Keratinocyte (primary cell): ENCODE results near the gene RMND5B. TPM values are rescaled to one million over a fixed set of nuclear protein-coding genes. Genes with fewer than 3 reads are reported as not detected.
"Not testable (repeated sequence)": the region's sequence is repeated elsewhere in the genome, so short reads cannot be mapped to it uniquely, and the experiment has no call there.

Experiments
- DNase-seq: peaks from one replicate; pipeline ENCODE4 v3.0.0-alpha.2; 2011; ENCODE audit warnings: low read depth, missing footprints, low spot score
- FAIRE-seq: peaks from 2 replicates; lab custom pipeline; 2011; peaks lifted over from hg19 to GRCh38; lab: Jason Lieb, UNC
- H2AFZ ChIP-seq: 2 replicates; pipeline ENCODE4 v1.6.0; 2012; ENCODE audit warnings: low read length, control low read depth, inconsistent platforms; ENCODE audit not compliant: control insufficient read depth
- H3K27ac ChIP-seq: 2 replicates; pipeline ENCODE4 v1.5.1; 2011; ENCODE audit warnings: low read length; ENCODE audit not compliant: control insufficient read depth, insufficient read depth
- H3K27me3 ChIP-seq: 3 replicates; pipeline ENCODE4 v1.6.0; 2011; ENCODE audit warnings: low read length; ENCODE audit not compliant: control insufficient read depth, insufficient read depth; ENCODE audit errors: extremely low read depth
- H3K36me3 ChIP-seq, 2 experiments: 2 replicates in 1 of 2; 3 replicates in 1 of 2; pipeline ENCODE4 v1.5.1; 2011; ENCODE audit warnings: low read length in 2 of 2, mild to moderate bottlenecking in 1 of 2; ENCODE audit not compliant: control insufficient read depth in 2 of 2, insufficient read depth in 2 of 2; ENCODE audit errors: extremely low read depth in 1 of 2
- H3K4me1 ChIP-seq: 3 replicates; pipeline ENCODE4 v1.5.1; 2011; ENCODE audit warnings: low read length; ENCODE audit not compliant: control insufficient read depth, insufficient read depth; ENCODE audit errors: extremely low read depth
- H3K4me2 ChIP-seq: 3 replicates; pipeline ENCODE4 v1.6.0; 2011; ENCODE audit warnings: low read depth, low read length; ENCODE audit not compliant: control insufficient read depth, insufficient read depth; ENCODE audit errors: extremely low read depth
- H3K4me3 ChIP-seq, 3 experiments: fragments of 200-600 bp in 1 of 3; sonication (generic) in 1 of 3; 2 replicates in 2 of 3; 3 replicates in 1 of 3; pipeline ENCODE4 v1.5.1; 2011 to 2016; ENCODE audit warnings: low read length in 3 of 3, mild to moderate bottlenecking in 3 of 3, control low read depth in 2 of 3, inconsistent platforms in 1 of 3, low read depth in 1 of 3, mixed read lengths in 1 of 3, mixed run types in 1 of 3, moderate library complexity in 1 of 3; ENCODE audit not compliant: control insufficient read depth in 2 of 3, insufficient read depth in 2 of 3; ENCODE audit errors: extremely low read depth in 1 of 3
- H3K79me2 ChIP-seq: 2 replicates; pipeline ENCODE4 v1.6.0; 2012; ENCODE audit warnings: low read length; ENCODE audit not compliant: control insufficient read depth, insufficient read depth
- H3K9ac ChIP-seq: 3 replicates; pipeline ENCODE4 v1.6.0; 2011; ENCODE audit warnings: low read length; ENCODE audit not compliant: control insufficient read depth, insufficient read depth; ENCODE audit errors: extremely low read depth
- H3K9me1 ChIP-seq: 3 replicates; pipeline ENCODE4 v1.6.0; 2011; ENCODE audit warnings: low read length; ENCODE audit not compliant: control insufficient read depth, insufficient read depth; ENCODE audit errors: extremely low read depth
- H3K9me3 ChIP-seq: 2 replicates; pipeline ENCODE4 v1.5.1; 2012; ENCODE audit warnings: low read depth, low read length; ENCODE audit not compliant: control insufficient read depth
- H4K20me1 ChIP-seq: 3 replicates; pipeline ENCODE4 v1.6.0; 2011; ENCODE audit warnings: low read length; ENCODE audit not compliant: control insufficient read depth, insufficient read depth; ENCODE audit errors: extremely low read depth
- CTCF ChIP-seq, 3 experiments: IDR thresholded peaks in 1 of 3; conservative IDR thresholded peaks in 1 of 3; optimal IDR thresholded peaks in 1 of 3; 2 replicates in 2 of 3; 3 replicates in 1 of 3; pipeline versions ENCODE3 to v1.5.1; 2011; ENCODE audit warnings: low read length in 3 of 3, mild to moderate bottlenecking in 3 of 3, moderate library complexity in 2 of 3, control low read depth in 1 of 3, inconsistent platforms in 1 of 3; ENCODE audit not compliant: insufficient read depth in 2 of 3; ENCODE audit errors: extremely low read depth in 1 of 3
- EZH2 ChIP-seq: IDR thresholded peaks from one replicate; pipeline ENCODE4 v1.6.1; 2012; ENCODE audit warnings: inconsistent platforms, mild to moderate bottlenecking, low read length, moderate library complexity
- dilution Hi-C: fragments of 300-500 bp; cut with MboI; formaldehyde crosslinking; loops from one replicate; pipeline ENCODE4 v1.7.0; 2020; ENCODE audit warnings: low sequenced_read_pairs; ENCODE audit not compliant: extremely low pct_ligation_motif_present
- polyA plus RNA-seq, 5 experiments: library from polyadenylated mRNA; depleted of rRNA in 3 of 5; stranded (reverse) in 3 of 5; stranded (forward) in 1 of 5; unstranded in 1 of 5; fragments of >200 nt; gene quantifications; 1 replicate in 1 of 5; 2 replicates in 3 of 5; 3 replicates in 1 of 5; pipeline versions ENCODE4 v1.2.1 to v1.2.3, GENCODE V29; 2011 to 2012; ENCODE audit warnings: missing spikeins in 2 of 5, low read depth in 1 of 5, low replicate concordance in 1 of 5

RMND5B gene
- polyA plus RNA-seq, 1 donor (not counting 4 experiments of a cell fraction or from before 2014, with no cell fraction given), result 15.5 TPM

- Histone ChIP-seq H3K4me1 (peaks cover 14% of the 10 kb centered on the region), H3K36me3 (no peaks in the 10 kb centered on the region), H3K4me2 (no peak overlapping the region), H3K27me3 (peaks cover 8% of the 10 kb centered on the region), H3K4me3 (no peak overlapping the region), H3K9me1 (no peaks in the 10 kb centered on the region), H3K9ac (no peak overlapping the region), H2AFZ (no peak overlapping the region), H3K79me2 (no peaks in the 10 kb centered on the region), H4K20me1 (no peaks in the 10 kb centered on the region), H3K27ac (no peak overlapping the region), H3K9me3 (no peaks in the 10 kb centered on the region)
- peak in 1 of 3 experiments; percentile 50 for TF ChIP-seq CTCF (optimal IDR thresholded peaks at IDR 0.05 in 1 of 3, IDR thresholded peaks at IDR 0.05 in 1 of 3, conservative IDR thresholded peaks at IDR 0.05 in 1 of 3; ENCODE audit: extremely low read depth in 1 of 3, insufficient read depth in 2 of 3, low read length in 3 of 3)
- TF ChIP-seq EZH2, result no peak
- DNase-seq (no peak), FAIRE-seq (no peak)
- dilution Hi-C loops, result no loop called here
These were observed 66.2 kb downstream of the RMND5B start for GRCh38 chr5:178196986-178197385.

DNA sequence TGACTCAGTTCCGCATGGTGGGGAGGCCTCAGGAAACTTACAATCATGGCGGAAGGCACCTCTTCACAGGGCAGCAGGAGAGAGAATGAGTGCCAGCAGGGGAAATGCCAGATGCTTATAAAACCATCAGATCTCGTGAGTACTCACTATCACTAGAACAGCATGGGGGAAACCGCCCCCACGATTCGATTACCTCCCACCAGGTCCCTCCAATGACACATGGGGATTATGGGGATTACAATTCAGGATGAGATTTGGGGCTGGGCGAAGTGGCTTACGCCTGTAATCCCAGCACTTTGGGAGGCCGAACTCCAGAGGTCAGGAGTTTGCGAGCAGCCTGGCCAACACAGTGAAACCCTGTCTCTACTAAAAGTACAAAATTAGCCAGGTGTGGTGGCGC is 67.3 kb downstream of the RMND5B start:
- dilution Hi-C loops, H3K36me3 ChIP-seq, H3K9me1 ChIP-seq, H3K27ac ChIP-seq, H2AFZ ChIP-seq, H3K9me3 ChIP-seq, H4K20me1 ChIP-seq, DNase-seq, FAIRE-seq, H3K79me2 ChIP-seq, H3K9ac ChIP-seq, H3K27me3 ChIP-seq, H3K4me2 ChIP-seq, H3K4me3 ChIP-seq: not testable (repeated sequence)
- peaks cover 15% of the 10 kb centered on the region for H3K4me1 ChIP-seq

DNA sequence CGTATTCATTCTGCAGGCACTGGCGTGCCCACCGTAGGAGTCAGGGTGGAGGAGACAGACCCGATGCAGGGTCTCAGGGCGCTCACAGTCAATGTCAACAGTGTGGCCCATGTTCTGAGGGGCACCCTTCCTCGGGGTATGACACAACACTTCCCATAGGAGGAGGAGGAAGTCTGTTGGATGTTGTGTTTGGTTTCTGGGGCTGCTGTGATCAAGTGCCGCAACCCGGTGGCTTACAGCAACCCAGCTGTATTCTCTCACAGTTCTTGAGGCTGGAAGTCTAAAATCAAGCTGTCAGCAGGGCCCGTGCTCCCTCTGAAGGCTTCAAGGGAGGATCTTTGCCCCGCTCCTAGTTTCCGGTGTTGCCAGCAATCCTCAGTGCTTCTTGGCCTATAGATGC is 67.9 kb downstream of the RMND5B start:
- FAIRE-seq (no peak), DNase-seq (no peak)
- no peak overlapping the region for H3K9ac ChIP-seq

More for the DNA sequence above, 67.9 kb downstream of the RMND5B start:
- no peak for TF ChIP-seq EZH2
- TF ChIP-seq CTCF (optimal IDR thresholded peaks at IDR 0.05 in 1 of 3, IDR thresholded peaks at IDR 0.05 in 1 of 3, conservative IDR thresholded peaks at IDR 0.05 in 1 of 3; ENCODE audit: extremely low read depth in 1 of 3, insufficient read depth in 2 of 3, low read length in 3 of 3), result no peak
- no peak overlapping the region for H2AFZ ChIP-seq
- no peaks in the 10 kb centered on the region for H4K20me1 ChIP-seq
- no peaks in the 10 kb centered on the region for H3K79me2 ChIP-seq
- H3K36me3 ChIP-seq, result no peaks in the 10 kb centered on the region
- peaks cover 6% of the 10 kb centered on the region for H3K27me3 ChIP-seq
- no peak overlapping the region for H3K27ac ChIP-seq
- H3K9me1 ChIP-seq, result no peaks in the 10 kb centered on the region
- no peak overlapping the region for H3K4me2 ChIP-seq
- H3K4me3 ChIP-seq, result no peak overlapping the region
- dilution Hi-C loops, result no loop called here
- no peaks in the 10 kb centered on the region for H3K9me3 ChIP-seq
- peaks cover 15% of the 10 kb centered on the region for H3K4me1 ChIP-seq
